Measurements from ENCODE around the gene PIP5KL1.

PIP5KL1 gene

GRCh38 chr9:127916720-127917581, 13.6 kb downstream of the PIP5KL1 start, which contains the start of gene ST6GALNAC4:
ST6GALNAC4 (minus strand) TSS chr9:127917041; CDS start chr9:127916419, 622 bp downstream.
- ChIA-PET CTCF (interaction anchor here (1.4 kb wide), 1 partner anchor 272 kb away, joined by 3 read pairs; no protein-coding TSS in a partner anchor), POLR2A (interaction anchor here (0.6 to 1.8 kb wide), 4 partner anchors 18 to 40 kb away, joined by 3 to 8 read pairs (median 7); partner anchors contain the start of genes AK1 and ST6GALNAC6)
- peak; percentile 99 for DNase-seq (ENCODE audit: extremely low spot score)
- no peak for TF ChIP-seq SUZ12 (IDR thresholded peaks at IDR 0.05)
- no peak for TF ChIP-seq ELF4 (IDR thresholded peaks at IDR 0.05)
- no peak for TF ChIP-seq PKNOX1 (IDR thresholded peaks at IDR 0.05)
- no peak for TF ChIP-seq ZNF384 (IDR thresholded peaks at IDR 0.05)
- TF ChIP-seq LEF1 (IDR thresholded peaks at IDR 0.05; ENCODE audit: borderline replicate concordance): no peak

GRCh38 chr9:127915801-127916719, 14.5 kb downstream of the PIP5KL1 start:
- TF ChIP-seq SUZ12 (IDR thresholded peaks at IDR 0.05) (no peak), L3MBTL2 (conservative IDR thresholded peaks at IDR 0.05) (0 out of 2 replicates have a peak, but pooled peaks have one; percentile 38)
- DNase-seq (ENCODE audit: extremely low spot score): no peak
- POLR2A ChIA-PET: interaction anchor here (0.8 to 1.8 kb wide), 3 partner anchors 17 to 23 kb away, joined by 3 to 8 read pairs (median 6); partner anchors contain the start of gene ST6GALNAC6
- CTCF ChIA-PET: interaction anchor here (1.4 kb wide), 1 partner anchor 271 kb away, joined by 3 read pairs; no protein-coding TSS in a partner anchor

- ChIA-PET CTCF (no interaction called here), POLR2A (interaction anchor here (1.8 kb wide), 1 partner anchor 16 kb away, joined by 6 read pairs; the partner anchor contains the start of gene ST6GALNAC6)
- no peak for DNase-seq (ENCODE audit: extremely low spot score)
- TF ChIP-seq NFRKB (IDR thresholded peaks at IDR 0.05) (no peak), LEF1 (IDR thresholded peaks at IDR 0.05; ENCODE audit: borderline replicate concordance) (no peak), BHLHE40 (IDR thresholded peaks at IDR 0.05; ENCODE audit: borderline replicate concordance) (no peak), PKNOX1 (IDR thresholded peaks at IDR 0.05) (no peak), HDGF (IDR thresholded peaks at IDR 0.05; ENCODE audit: borderline replicate concordance) (no peak), ELF4 (IDR thresholded peaks at IDR 0.05) (no peak), TARDBP (IDR thresholded peaks at IDR 0.05) (no peak), ZNF384 (IDR thresholded peaks at IDR 0.05) (no peak), FOXK2 (IDR thresholded peaks at IDR 0.05) (no peak), L3MBTL2 (conservative IDR thresholded peaks at IDR 0.05) (no peak), FOXA1 (IDR thresholded peaks at IDR 0.05) (no peak), SP1 (IDR thresholded peaks at IDR 0.05) (no peak)
These were observed 15.2 kb downstream of the PIP5KL1 start for GRCh38 chr9:127915325-127915752.

- POLR2A ChIA-PET: no interaction called here
- TF ChIP-seq FOXM1 (IDR thresholded peaks at IDR 0.05; ENCODE audit: borderline replicate concordance) (no peak), L3MBTL2 (conservative IDR thresholded peaks at IDR 0.05) (no peak), ZNF384 (IDR thresholded peaks at IDR 0.05) (no peak), CTBP1 (IDR thresholded peaks at IDR 0.05; ENCODE audit: borderline replicate concordance) (no peak), FOXA1 (IDR thresholded peaks at IDR 0.05) (no peak), ARNT (IDR thresholded peaks at IDR 0.05) (no peak), BHLHE40 (IDR thresholded peaks at IDR 0.05; ENCODE audit: borderline replicate concordance) (no peak), ELF4 (IDR thresholded peaks at IDR 0.05) (no peak), TARDBP (IDR thresholded peaks at IDR 0.05) (no peak), PKNOX1 (IDR thresholded peaks at IDR 0.05) (no peak), NFRKB (IDR thresholded peaks at IDR 0.05) (no peak), SUZ12 (IDR thresholded peaks at IDR 0.05) (no peak)
- DNase-seq (ENCODE audit: extremely low spot score): no peak
- CTCF ChIA-PET: interaction anchor here (0.7 kb wide), 1 partner anchor 24 kb away, joined by 4 read pairs; no protein-coding TSS in a partner anchor
These were observed 16.9 kb downstream of the PIP5KL1 start for GRCh38 chr9:127913682-127914081.

- ChIA-PET CTCF (no interaction called here), POLR2A (no interaction called here)
- TF ChIP-seq PKNOX1 (IDR thresholded peaks at IDR 0.05) (no peak), FOXA1 (IDR thresholded peaks at IDR 0.05) (no peak), LEF1 (IDR thresholded peaks at IDR 0.05; ENCODE audit: borderline replicate concordance) (no peak), SUZ12 (IDR thresholded peaks at IDR 0.05) (no peak), CTBP1 (IDR thresholded peaks at IDR 0.05; ENCODE audit: borderline replicate concordance) (no peak), FOXK2 (IDR thresholded peaks at IDR 0.05) (no peak), L3MBTL2 (conservative IDR thresholded peaks at IDR 0.05) (no peak), BHLHE40 (IDR thresholded peaks at IDR 0.05; ENCODE audit: borderline replicate concordance) (no peak), ARNT (IDR thresholded peaks at IDR 0.05) (no peak)
- no peak for DNase-seq (ENCODE audit: extremely low spot score)
These were observed 17.7 kb downstream of the PIP5KL1 start for GRCh38 chr9:127912882-127913281.
